ENCODE measurements around the gene PSD4. TPM values are rescaled to one million over a fixed set of nuclear protein-coding genes. Genes with fewer than 3 reads are reported as not detected.

The PSD4 gene
- total and polyA plus RNA-seq, 2 donors from 2014 or later, result 16.2 to 42.0 TPM

DNA sequence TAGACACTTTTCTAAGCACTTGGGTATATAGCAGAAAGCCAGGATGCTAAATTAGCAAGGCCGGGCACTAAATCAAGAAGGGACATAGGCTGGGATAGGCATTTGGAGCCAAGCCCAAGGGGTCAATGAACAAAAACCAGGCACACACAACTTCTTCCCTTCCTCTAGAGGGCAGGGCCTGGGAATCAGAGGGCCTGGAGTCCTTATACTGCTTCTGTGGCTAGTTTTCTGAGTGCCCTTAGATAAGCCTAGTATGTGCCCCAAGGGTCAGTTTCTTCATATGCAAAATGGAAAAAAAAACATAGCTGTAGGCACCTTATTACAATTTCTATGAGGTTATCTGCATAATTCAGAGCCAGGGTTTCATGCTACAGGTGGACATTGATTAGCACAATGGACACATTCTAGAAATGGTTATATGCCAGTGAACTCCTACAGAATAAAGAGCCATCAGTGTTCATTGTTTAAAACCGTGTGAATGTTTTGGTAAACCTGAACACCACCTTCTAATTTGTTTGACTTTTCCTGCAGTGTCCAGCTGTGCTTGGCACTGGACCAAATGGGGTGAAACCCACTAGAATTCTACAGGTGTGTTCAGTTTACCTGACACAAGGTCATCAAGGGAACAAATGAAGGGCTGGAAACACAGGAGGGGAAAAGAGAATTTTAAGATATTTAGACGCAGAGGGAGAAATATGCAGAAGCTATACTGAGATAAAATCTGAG lies 55.4 kb downstream of the PSD4 start:
- Histone ChIP-seq H3K27ac (ENCODE audit: low read depth in 2 of 2, low read length in 2 of 2) (peak overlapping the region; percentile 1 to 74), H3K36me3 (ENCODE audit: control insufficient read depth in 2 of 3, insufficient read depth in 3 of 3, low read length in 3 of 3) (peaks cover 3 to 31% (median 13%) of the 10 kb centered on the region in 3 donors), H3K9ac (ENCODE audit: low read length in 3 of 3) (no peak overlapping the region), H3K4me3 (ENCODE audit: low read length in 3 of 3) (no peak overlapping the region), H3K4me1 (ENCODE audit: control insufficient read depth in 2 of 3, insufficient read depth in 2 of 3, low read depth in 1 of 3, low read length in 3 of 3) (peaks cover 9 to 43% (median 26%) of the 10 kb centered on the region in 3 donors), H3K27me3 (ENCODE audit: control insufficient read depth, insufficient read depth, low read length) (no peaks in the 10 kb centered on the region), H3K9me3 (ENCODE audit: control insufficient read depth in 2 of 3, insufficient read depth in 1 of 3, low read length in 3 of 3) (no peaks in the 10 kb centered on the region)
- no peak for DNase-seq
- intact Hi-C loops (cut with DNase I), result no loop called here
- no peak for FAIRE-seq
- TF ChIP-seq, protein P1, sequence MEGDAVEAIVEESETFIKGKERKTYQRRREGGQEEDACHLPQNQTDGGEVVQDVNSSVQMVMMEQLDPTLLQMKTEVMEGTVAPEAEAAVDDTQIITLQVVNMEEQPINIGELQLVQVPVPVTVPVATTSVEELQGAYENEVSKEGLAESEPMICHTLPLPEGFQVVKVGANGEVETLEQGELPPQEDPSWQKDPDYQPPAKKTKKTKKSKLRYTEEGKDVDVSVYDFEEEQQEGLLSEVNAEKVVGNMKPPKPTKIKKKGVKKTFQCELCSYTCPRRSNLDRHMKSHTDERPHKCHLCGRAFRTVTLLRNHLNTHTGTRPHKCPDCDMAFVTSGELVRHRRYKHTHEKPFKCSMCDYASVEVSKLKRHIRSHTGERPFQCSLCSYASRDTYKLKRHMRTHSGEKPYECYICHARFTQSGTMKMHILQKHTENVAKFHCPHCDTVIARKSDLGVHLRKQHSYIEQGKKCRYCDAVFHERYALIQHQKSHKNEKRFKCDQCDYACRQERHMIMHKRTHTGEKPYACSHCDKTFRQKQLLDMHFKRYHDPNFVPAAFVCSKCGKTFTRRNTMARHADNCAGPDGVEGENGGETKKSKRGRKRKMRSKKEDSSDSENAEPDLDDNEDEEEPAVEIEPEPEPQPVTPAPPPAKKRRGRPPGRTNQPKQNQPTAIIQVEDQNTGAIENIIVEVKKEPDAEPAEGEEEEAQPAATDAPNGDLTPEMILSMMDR (IDR thresholded peaks at IDR 0.05; ENCODE audit: borderline replicate concordance, extremely low read depth, insufficient read depth), result no peak

DNA sequence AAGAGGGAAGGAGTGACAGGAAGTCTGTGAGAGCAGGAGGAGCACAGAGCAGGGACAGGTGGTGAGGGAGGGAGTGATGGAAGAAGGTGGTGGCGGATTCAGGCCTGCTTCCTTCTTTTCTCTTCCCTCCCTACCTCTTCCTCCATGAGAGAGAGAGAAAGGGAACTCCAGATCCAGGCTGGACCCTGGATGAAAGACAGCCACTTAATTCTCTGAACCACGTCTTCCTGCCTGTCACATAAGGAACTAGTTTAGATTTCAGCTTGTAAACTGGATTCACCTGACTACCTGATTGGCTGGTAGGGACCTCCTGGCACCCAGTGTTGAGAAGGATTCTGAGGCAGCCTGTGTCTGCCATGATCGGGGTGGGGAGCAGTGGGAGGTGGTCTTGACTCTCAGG lies 56.0 kb downstream of the PSD4 start:
- Histone ChIP-seq H3K4me3 (ENCODE audit: low read length in 3 of 3) (no peak overlapping the region), H3K4me1 (ENCODE audit: control insufficient read depth in 2 of 3, insufficient read depth in 2 of 3, low read depth in 1 of 3, low read length in 3 of 3) (peaks cover 8 to 43% (median 26%) of the 10 kb centered on the region in 3 donors), H3K36me3 (ENCODE audit: control insufficient read depth in 2 of 3, insufficient read depth in 3 of 3, low read length in 3 of 3) (peaks cover 2 to 34% (median 13%) of the 10 kb centered on the region in 3 donors), H3K27me3 (ENCODE audit: control insufficient read depth, insufficient read depth, low read length) (no peaks in the 10 kb centered on the region), H3K27ac (ENCODE audit: low read depth in 2 of 2, low read length in 2 of 2) (peak overlapping the region; percentile 14 to 74), H3K9ac (ENCODE audit: low read length in 3 of 3) (peak overlapping the region in 1 of 3 donors; percentile 15), H3K9me3 (ENCODE audit: control insufficient read depth in 2 of 3, insufficient read depth in 1 of 3, low read length in 3 of 3) (no peaks in the 10 kb centered on the region)
- TF ChIP-seq, protein P1 (IDR thresholded peaks at IDR 0.05; ENCODE audit: borderline replicate concordance, extremely low read depth, insufficient read depth), result no peak
- intact Hi-C loops (cut with DNase I), result no loop called here
- DNase-seq (no peak), FAIRE-seq (no peak)

DNA sequence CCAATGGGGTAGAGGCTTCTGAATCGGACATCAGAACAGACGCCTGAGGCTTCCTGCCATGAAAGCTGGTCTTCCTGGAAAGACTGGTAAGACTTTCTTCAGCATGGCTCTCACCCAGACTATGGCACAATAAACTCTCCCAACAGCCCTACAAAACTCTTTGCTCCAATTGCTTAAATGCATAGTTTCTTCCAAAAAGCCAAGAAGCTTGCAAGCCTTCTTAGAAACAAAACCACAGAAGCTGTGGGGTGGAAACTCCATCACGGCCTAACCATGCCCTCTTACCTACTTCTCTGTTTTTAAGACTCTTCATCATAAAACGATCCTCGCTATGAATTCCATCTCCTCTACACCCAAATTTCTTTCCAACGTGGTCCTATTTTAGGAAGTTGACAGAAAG lies 56.8 kb downstream of the PSD4 start:
- no peak overlapping the region for H3K9ac ChIP-seq (ENCODE audit: low read length in 3 of 3)
- no peak overlapping the region for H3K4me3 ChIP-seq (ENCODE audit: low read length in 3 of 3)
- DNase-seq (no peak), FAIRE-seq (no peak)
- TF ChIP-seq, protein P1 (IDR thresholded peaks at IDR 0.05; ENCODE audit: borderline replicate concordance, extremely low read depth, insufficient read depth), result no peak
- peaks cover under 1 to 36% (median 19%) of the 10 kb centered on the region in 3 donors for H3K4me1 ChIP-seq (ENCODE audit: control insufficient read depth in 2 of 3, insufficient read depth in 2 of 3, low read depth in 1 of 3, low read length in 3 of 3)
- peak overlapping the region in 1 of 2 donors; percentile 74 for H3K27ac ChIP-seq (ENCODE audit: low read depth in 2 of 2, low read length in 2 of 2)
- peaks cover 0 to 32% (median 14%) of the 10 kb centered on the region in 3 donors for H3K36me3 ChIP-seq (ENCODE audit: control insufficient read depth in 2 of 3, insufficient read depth in 3 of 3, low read length in 3 of 3)
- H3K9me3 ChIP-seq (ENCODE audit: control insufficient read depth in 2 of 3, insufficient read depth in 1 of 3, low read length in 3 of 3), result no peaks in the 10 kb centered on the region
- H3K27me3 ChIP-seq (ENCODE audit: control insufficient read depth, insufficient read depth, low read length), result no peaks in the 10 kb centered on the region
- intact Hi-C loops (cut with DNase I), result no loop called here

All from kidney (tissue), 14 donors.